K562 (cell line): ENCODE data around the gene TUBA4B. TPM values are rescaled to one million over a fixed set of nuclear protein-coding genes. Genes with fewer than 3 reads are reported as not detected.

ENCODE experiments used
- CAMTA2 ChIP-seq: fragments of 250-450 bp; sonication (Bioruptor Pico); conservative IDR thresholded peaks from 2 replicates; pipeline ENCODE4 v1.5.1; 2022
- CC2D1A ChIP-seq: fragments of 450-650 bp; IDR thresholded peaks from 2 replicates; pipeline ENCODE4 v1.6.1; 2017; ENCODE audit warnings: mild to moderate bottlenecking
- FOXJ3 ChIP-seq: sonication (generic); formaldehyde crosslinking; IDR thresholded peaks from 2 replicates; pipeline ENCODE4 v1.4.0; 2020; ENCODE audit warnings: mild to moderate bottlenecking, missing genetic modification reagents
- HOXB6 ChIP-seq: fragments of 250-450 bp; sonication (Bioruptor Pico); IDR thresholded peaks from 2 replicates; pipeline ENCODE4 v1.5.1; 2022; ENCODE audit warnings: mild to moderate bottlenecking, borderline replicate concordance
- HSF4 ChIP-seq: fragments of 250-450 bp; sonication (Bioruptor Pico); IDR thresholded peaks from 2 replicates; pipeline ENCODE4 v2.1.2; 2022; ENCODE audit warnings: mild to moderate bottlenecking, moderate library complexity, borderline replicate concordance
- KDM1A ChIP-seq, 2 experiments: fragments of 450-650 bp; IDR thresholded peaks; 2 replicates each; pipeline ENCODE4 v1.6.1; 2016; ENCODE audit warnings: mild to moderate bottlenecking in 2 of 2
- KLF10 ChIP-seq: fragments of 250-450 bp; sonication (Bioruptor Pico); IDR thresholded peaks from 2 replicates; pipeline ENCODE4 v1.6.1; 2021; ENCODE audit warnings: matching md5 sums
- MBD2 ChIP-seq: sonication (generic); IDR thresholded peaks from 2 replicates; pipeline ENCODE4 v1.6.1; 2016; ENCODE audit warnings: low read depth, borderline replicate concordance
- MCM5 ChIP-seq: fragments of 450-650 bp; IDR thresholded peaks from 2 replicates; pipeline ENCODE4 v1.6.1; 2016; ENCODE audit warnings: low read depth
- MTA1 ChIP-seq: fragments of 450-650 bp; IDR thresholded peaks from 2 replicates; pipeline ENCODE4 v1.6.1; 2017; ENCODE audit warnings: borderline replicate concordance
- PPARD ChIP-seq: fragments of 250-450 bp; sonication (Bioruptor Pico); IDR thresholded peaks from 2 replicates; pipeline ENCODE4 v1.8.0; 2022; ENCODE audit warnings: inconsistent platforms, mild to moderate bottlenecking, moderate library complexity
- PURB ChIP-seq: sonication (generic); formaldehyde crosslinking; IDR thresholded peaks from 2 replicates; pipeline ENCODE4 v1.9.0; 2021; ENCODE audit warnings: low read depth, mild to moderate bottlenecking, missing genetic modification reagents
- SMARCC2 ChIP-seq: fragments of 450-650 bp; IDR thresholded peaks from 2 replicates; pipeline ENCODE4 v1.6.1; 2017; ENCODE audit warnings: antibody characterized with exemption, moderate library complexity, mild to moderate bottlenecking, low read depth
- SNIP1 ChIP-seq: fragments of 450-650 bp; IDR thresholded peaks from 2 replicates; pipeline ENCODE4 v1.7.1; 2017; ENCODE audit warnings: low read depth, mild to moderate bottlenecking
- SOX6 ChIP-seq: fragments of 450-650 bp; IDR thresholded peaks from 2 replicates; pipeline ENCODE4 v1.6.1; 2014; ENCODE audit warnings: mild to moderate bottlenecking
- TARDBP ChIP-seq: fragments of 450-650 bp; IDR thresholded peaks from 2 replicates; pipeline ENCODE4 v1.6.1; 2016
- ZC3H4 ChIP-seq: sonication (generic); formaldehyde crosslinking; IDR thresholded peaks from 2 replicates; pipeline ENCODE4 v1.9.0; 2021; ENCODE audit warnings: missing genetic modification reagents, borderline replicate concordance
- ZNF175 ChIP-seq: fragments of 200-800 bp; sonication (Bioruptor generic); IDR thresholded peaks from 2 replicates; pipeline ENCODE4 v1.6.1; 2016; ENCODE audit warnings: low read depth, mild to moderate bottlenecking, missing genetic modification characterization, missing compliant biosample characterization
- ZNF224 ChIP-seq: sonication (generic); formaldehyde crosslinking; IDR thresholded peaks from 2 replicates; pipeline ENCODE4 v1.8.0; 2022; ENCODE audit warnings: mild to moderate bottlenecking, missing genetic modification reagents
- ZNF561 ChIP-seq: fragments of 450-650 bp; formaldehyde crosslinking; conservative IDR thresholded peaks from 2 replicates; pipeline ENCODE4 v1.4.0; 2020; ENCODE audit warnings: mild to moderate bottlenecking, moderate library complexity
- ZNF75A ChIP-seq: fragments of 450-650 bp; formaldehyde crosslinking; IDR thresholded peaks from 2 replicates; pipeline ENCODE4 v1.4.0; 2020; ENCODE audit warnings: mild to moderate bottlenecking
- ZNF830 ChIP-seq: fragments of 250-450 bp; sonication (Bioruptor Pico); IDR thresholded peaks from 2 replicates; pipeline ENCODE4 v1.5.0; 2021; ENCODE audit warnings: mild to moderate bottlenecking
- polyA plus RNA-seq, 8 experiments: library from polyadenylated mRNA; depleted of rRNA in 4 of 8; stranded (reverse) in 5 of 8; unstranded in 3 of 8; fragments of >200 nt; fragmentation: Nextera tagmentation in 2 of 8; fragmentation: Illumina TruSeq in 1 of 8; extraction: Ambion mirVana in 2 of 8; extraction: Trizol in 1 of 8; gene quantifications; 2 replicates each; pipeline versions ENCODE4 v1.2.1 to v1.2.3, GENCODE V29; 2011 to 2014; ENCODE audit warnings: inconsistent platforms in 1 of 8, missing spikeins in 1 of 8
- total RNA-seq, 7 experiments: library from RNA; depleted of rRNA in 6 of 7; stranded (reverse); fragments of >200 nt in 6 of 7; fragmentation: Illumina TruSeq in 2 of 7; extraction: Trizol in 2 of 7; gene quantifications; 2 replicates each; pipeline versions ENCODE4 v1.2.1 to v1.2.3, GENCODE V29; 2011 to 2021; ENCODE audit warnings: low replicate concordance in 1 of 7
- TF ChIP-seq, protein P1 (sequence below): fragments of 250-450 bp; sonication (Bioruptor Pico); IDR thresholded peaks from 2 replicates; pipeline ENCODE4 v1.8.0; 2022; ENCODE audit warnings: moderate library complexity, mild to moderate bottlenecking, inconsistent platforms
- TF ChIP-seq, protein P2 (sequence below): fragments of 250-450 bp; sonication (Bioruptor Pico); IDR thresholded peaks from 2 replicates; pipeline ENCODE4 v1.8.0; 2021; ENCODE audit warnings: borderline replicate concordance, mild to moderate bottlenecking, moderate library complexity; ENCODE audit not compliant: poor library complexity, severe bottlenecking
- TF ChIP-seq, protein P3 (sequence below): sonication (generic); formaldehyde crosslinking; IDR thresholded peaks from 2 replicates; pipeline ENCODE4 v1.8.0; 2022; ENCODE audit warnings: mild to moderate bottlenecking, missing genetic modification reagents
- TF ChIP-seq, protein P4 (sequence below): fragments of 250-450 bp; sonication (Bioruptor Pico); IDR thresholded peaks from 2 replicates; pipeline ENCODE4 v1.5.0; 2020; ENCODE audit warnings: mild to moderate bottlenecking, borderline replicate concordance

TUBA4B gene
- total and polyA plus RNA-seq, 9 of the 15 experiments (the other 6 are each of a cell fraction or from before 2014, with no cell fraction given) = 0.04 TPM; not detected in 8

DNA sequence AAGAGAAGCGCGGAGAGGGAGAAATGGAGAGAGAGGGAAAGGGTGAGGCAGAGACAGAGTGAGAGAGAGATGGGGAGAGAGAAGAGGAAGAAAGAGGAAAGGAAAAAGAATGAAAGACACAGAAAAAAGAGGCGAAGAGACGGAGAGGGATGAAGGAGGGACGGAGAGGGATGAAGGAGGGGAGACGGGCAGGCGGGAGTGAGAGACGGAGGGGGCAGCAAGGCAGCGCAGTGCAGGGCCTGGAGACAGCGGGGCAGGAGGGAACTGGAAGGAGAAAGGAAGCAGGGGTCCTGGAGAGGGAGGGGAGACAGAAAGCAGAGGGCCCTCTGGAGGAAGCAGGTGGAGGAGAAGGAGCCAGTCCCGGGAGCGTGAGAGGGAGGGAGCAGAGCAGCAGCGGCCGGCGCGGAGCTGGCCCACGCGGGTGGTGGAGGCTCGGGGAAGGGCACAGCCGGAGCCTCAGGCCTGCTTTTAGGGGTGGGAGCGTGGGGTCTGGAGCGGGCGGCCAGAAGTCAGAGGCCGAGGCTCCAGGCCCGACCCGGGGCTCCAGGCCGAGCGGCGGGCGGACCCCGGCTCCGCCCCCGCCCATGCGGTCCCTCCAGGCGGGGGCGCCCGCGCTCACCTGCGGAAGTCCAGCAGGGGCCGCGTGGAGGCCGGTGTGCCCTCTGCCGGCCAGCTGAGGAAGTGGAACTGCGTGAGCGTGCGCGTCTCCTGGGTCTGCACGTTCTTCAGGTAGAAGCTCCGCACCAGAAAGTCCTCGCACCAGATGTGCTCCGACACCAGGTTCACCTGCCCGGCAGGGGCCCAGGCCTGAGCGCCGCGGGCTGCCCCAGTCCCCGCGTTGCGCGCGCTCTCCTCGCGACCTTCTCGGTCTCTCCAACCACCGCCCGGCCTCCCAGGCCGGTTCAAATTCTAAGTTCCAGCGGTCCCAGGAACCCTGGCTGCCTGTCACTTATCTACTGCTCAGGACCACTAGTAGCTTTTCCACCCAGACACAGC is 41.6 kb downstream of the TUBA4B start (continued):
- TF ChIP-seq, protein P1, sequence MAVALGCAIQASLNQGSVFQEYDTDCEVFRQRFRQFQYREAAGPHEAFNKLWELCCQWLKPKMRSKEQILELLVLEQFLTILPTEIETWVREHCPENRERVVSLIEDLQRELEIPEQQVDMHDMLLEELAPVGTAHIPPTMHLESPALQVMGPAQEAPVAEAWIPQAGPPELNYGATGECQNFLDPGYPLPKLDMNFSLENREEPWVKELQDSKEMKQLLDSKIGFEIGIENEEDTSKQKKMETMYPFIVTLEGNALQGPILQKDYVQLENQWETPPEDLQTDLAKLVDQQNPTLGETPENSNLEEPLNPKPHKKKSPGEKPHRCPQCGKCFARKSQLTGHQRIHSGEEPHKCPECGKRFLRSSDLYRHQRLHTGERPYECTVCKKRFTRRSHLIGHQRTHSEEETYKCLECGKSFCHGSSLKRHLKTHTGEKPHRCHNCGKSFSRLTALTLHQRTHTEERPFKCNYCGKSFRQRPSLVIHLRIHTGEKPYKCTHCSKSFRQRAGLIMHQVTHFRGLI (CRISPR knock-in tag) = no peak
- TF ChIP-seq SNIP1 (no peak), CAMTA2 (no peak), SMARCC2 (no peak), HOXB6 (CRISPR knock-in tag) (no peak), MCM5 (no peak), FOXJ3 (CRISPR knock-in tag) (no peak), KDM1A (IDR thresholded peaks at IDR 0.05) (no peak), PPARD (CRISPR knock-in tag) (no peak), MBD2 (no peak), ZNF561 (CRISPR knock-in tag) (no peak), SOX6 (peak; percentile 38; the same call in 1 of the 2 replicates), ZNF224 (CRISPR knock-in tag) (no peak), CC2D1A (no peak), MTA1 (peak; percentile 46; the same call in 1 of the 2 replicates), ZNF830 (no peak), ZNF175 (0 out of 2 replicates have a peak, but pooled peaks have one; percentile 31), PURB (CRISPR knock-in tag) (no peak), ZC3H4 (CRISPR knock-in tag) (no peak), TARDBP (no peak), KLF10 (CRISPR knock-in tag) (no peak), HSF4 (no peak), ZNF75A (CRISPR knock-in tag) (no peak)
- TF ChIP-seq, protein P2, sequence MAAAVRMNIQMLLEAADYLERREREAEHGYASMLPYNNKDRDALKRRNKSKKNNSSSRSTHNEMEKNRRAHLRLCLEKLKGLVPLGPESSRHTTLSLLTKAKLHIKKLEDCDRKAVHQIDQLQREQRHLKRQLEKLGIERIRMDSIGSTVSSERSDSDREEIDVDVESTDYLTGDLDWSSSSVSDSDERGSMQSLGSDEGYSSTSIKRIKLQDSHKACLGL (CRISPR knock-in tag) = no peak
- TF ChIP-seq, protein P3, sequence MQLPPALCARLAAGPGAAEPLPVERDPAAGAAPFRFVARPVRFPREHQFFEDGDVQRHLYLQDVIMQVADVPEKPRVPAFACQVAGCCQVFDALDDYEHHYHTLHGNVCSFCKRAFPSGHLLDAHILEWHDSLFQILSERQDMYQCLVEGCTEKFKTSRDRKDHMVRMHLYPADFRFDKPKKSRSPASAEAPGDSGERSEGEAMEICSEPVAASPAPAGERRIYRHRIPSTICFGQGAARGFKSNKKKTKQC (CRISPR knock-in tag) = peak; percentile 59; the same call in 1 of the 2 replicates
- TF ChIP-seq, protein P4, sequence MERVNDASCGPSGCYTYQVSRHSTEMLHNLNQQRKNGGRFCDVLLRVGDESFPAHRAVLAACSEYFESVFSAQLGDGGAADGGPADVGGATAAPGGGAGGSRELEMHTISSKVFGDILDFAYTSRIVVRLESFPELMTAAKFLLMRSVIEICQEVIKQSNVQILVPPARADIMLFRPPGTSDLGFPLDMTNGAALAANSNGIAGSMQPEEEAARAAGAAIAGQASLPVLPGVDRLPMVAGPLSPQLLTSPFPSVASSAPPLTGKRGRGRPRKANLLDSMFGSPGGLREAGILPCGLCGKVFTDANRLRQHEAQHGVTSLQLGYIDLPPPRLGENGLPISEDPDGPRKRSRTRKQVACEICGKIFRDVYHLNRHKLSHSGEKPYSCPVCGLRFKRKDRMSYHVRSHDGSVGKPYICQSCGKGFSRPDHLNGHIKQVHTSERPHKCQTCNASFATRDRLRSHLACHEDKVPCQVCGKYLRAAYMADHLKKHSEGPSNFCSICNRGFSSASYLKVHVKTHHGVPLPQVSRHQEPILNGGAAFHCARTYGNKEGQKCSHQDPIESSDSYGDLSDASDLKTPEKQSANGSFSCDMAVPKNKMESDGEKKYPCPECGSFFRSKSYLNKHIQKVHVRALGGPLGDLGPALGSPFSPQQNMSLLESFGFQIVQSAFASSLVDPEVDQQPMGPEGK (CRISPR knock-in tag) = no peak
